Measurements from ENCODE around the gene SLC29A3.

The SLC29A3 gene

GRCh38 chr10:71302451-71302850 lies 16.6 kb upstream of the SLC29A3 start:
- Histone ChIP-seq H3K4me3 (ENCODE audit: low read depth, low read length) (no peak overlapping the region), H3K4me1 (no peaks in the 10 kb centered on the region), H3K27me3 (no peaks in the 10 kb centered on the region), H3K9me3 (no peaks in the 10 kb centered on the region), H3K36me3 (peaks cover 69% of the 10 kb centered on the region)
- DNase-seq = no peak
- TF ChIP-seq CTCF (IDR thresholded peaks at IDR 0.05; ENCODE audit: low read depth, low read length) = no peak

- Histone ChIP-seq H3K9me3 (no peaks in the 10 kb centered on the region), H3K4me3 (ENCODE audit: low read depth, low read length) (no peak overlapping the region), H3K36me3 (peaks cover 63% of the 10 kb centered on the region), H3K27me3 (no peaks in the 10 kb centered on the region), H3K4me1 (no peaks in the 10 kb centered on the region)
- DNase-seq = no peak
- peak; percentile 63 for TF ChIP-seq CTCF (IDR thresholded peaks at IDR 0.05; ENCODE audit: low read depth, low read length)
Observed at GRCh38 chr10:71302874-71303568, 16.0 kb upstream of the SLC29A3 start.

GRCh38 chr10:71303569-71303907 lies 15.5 kb upstream of the SLC29A3 start:
- H3K36me3 ChIP-seq = peaks cover 58% of the 10 kb centered on the region
- no peaks in the 10 kb centered on the region for H3K4me1 ChIP-seq
- DNase-seq = no peak
- TF ChIP-seq CTCF (IDR thresholded peaks at IDR 0.05; ENCODE audit: low read depth, low read length) = no peak
- H3K9me3 ChIP-seq = no peaks in the 10 kb centered on the region
- H3K27me3 ChIP-seq = no peaks in the 10 kb centered on the region
- no peak overlapping the region for H3K4me3 ChIP-seq (ENCODE audit: low read depth, low read length)

- H3K36me3 ChIP-seq = peaks cover 44% of the 10 kb centered on the region
- DNase-seq = no peak
- H3K9me3 ChIP-seq = no peaks in the 10 kb centered on the region
- H3K4me1 ChIP-seq = no peaks in the 10 kb centered on the region
- no peaks in the 10 kb centered on the region for H3K27me3 ChIP-seq
- TF ChIP-seq CTCF (IDR thresholded peaks at IDR 0.05; ENCODE audit: low read depth, low read length) = no peak
- H3K4me3 ChIP-seq (ENCODE audit: low read depth, low read length) = no peak overlapping the region
Observed at GRCh38 chr10:71304914-71305313, 14.1 kb upstream of the SLC29A3 start.

- Histone ChIP-seq H3K4me3 (ENCODE audit: low read depth, low read length) (no peak overlapping the region), H3K27me3 (no peaks in the 10 kb centered on the region), H3K36me3 (peaks cover 26% of the 10 kb centered on the region), H3K4me1 (no peaks in the 10 kb centered on the region), H3K9me3 (no peaks in the 10 kb centered on the region)
- no peak for TF ChIP-seq CTCF (IDR thresholded peaks at IDR 0.05; ENCODE audit: low read depth, low read length)
- no peak for DNase-seq
Observed at GRCh38 chr10:71306979-71307378, 12.1 kb upstream of the SLC29A3 start.

DNA sequence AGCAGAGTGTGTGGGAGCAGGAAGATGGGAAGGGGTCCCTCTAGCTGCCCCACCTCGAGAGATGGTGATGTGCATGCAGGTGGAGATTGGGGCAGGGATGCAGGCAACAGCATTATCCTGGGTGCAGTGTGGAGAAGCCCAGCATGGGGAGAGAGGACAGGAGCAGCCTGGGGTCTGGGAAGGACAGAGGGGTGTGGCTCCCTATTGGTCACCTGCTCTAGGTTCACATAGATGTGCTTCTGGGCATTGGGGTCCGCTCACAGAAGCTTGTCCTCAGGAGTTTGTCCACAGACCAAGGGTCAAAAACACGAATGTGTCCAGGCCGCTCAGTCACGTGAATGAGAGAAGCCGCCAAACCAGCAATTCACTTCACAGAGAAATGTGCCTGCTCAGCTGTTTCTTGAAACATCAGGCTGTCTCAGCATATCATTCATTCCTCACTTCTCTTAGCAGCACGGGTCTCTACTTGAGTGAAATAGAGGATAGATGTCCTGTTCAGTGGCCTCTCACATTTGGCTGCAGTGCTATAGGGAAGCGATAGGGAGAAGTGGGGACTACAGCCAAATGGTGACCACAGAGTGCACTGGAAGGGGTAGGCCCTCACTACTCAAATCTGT lies 11.5 kb upstream of the SLC29A3 start:
- no peak for DNase-seq
- H3K9me3 ChIP-seq = no peaks in the 10 kb centered on the region
- no peaks in the 10 kb centered on the region for H3K27me3 ChIP-seq
- peaks cover 22% of the 10 kb centered on the region for H3K36me3 ChIP-seq
- H3K4me1 ChIP-seq = no peaks in the 10 kb centered on the region
- TF ChIP-seq CTCF (IDR thresholded peaks at IDR 0.05; ENCODE audit: low read depth, low read length) = no peak
- no peak overlapping the region for H3K4me3 ChIP-seq (ENCODE audit: low read depth, low read length)

All from BE2C (cell line).